ENCODE results near the gene TNFRSF11A. TPM values are rescaled to one million over a fixed set of nuclear protein-coding genes. Genes with fewer than 3 reads are reported as not detected.
A peak's percentile ranks its signal among the peaks of the same experiment; 100 is the strongest.

Gene TNFRSF11A
- total RNA-seq, 4 donors from 2014 or later, result 1.4 to 3.2 (median 1.8) TPM; not detected in 1

- Histone ChIP-seq H3K36me3 (no peaks in the 10 kb centered on the region), H3K4me1 (peaks cover 18 to 33% of the 10 kb centered on the region in 2 donors), H3K9me3 (no peaks in the 10 kb centered on the region), H3K27ac (peak overlapping the region; percentile 84 to 92 (median 92)), H3K4me3 (no peak overlapping the region), H3K27me3 (no peaks in the 10 kb centered on the region)
- no peak for ATAC-seq
- intact Hi-C loops (cut with DNase I; ENCODE audit: low total_unique reads), result loop anchor here (5.0 kb wide), 1 partner anchor 758 kb away; no protein-coding TSS in a partner anchor
- in situ Hi-C loops (cut with MboI; ENCODE audit: low sequenced_read_pairs in 4 of 4), result no loop called here
- DNase-seq, result no peak
- TF ChIP-seq CTCF (IDR thresholded peaks at IDR 0.05 in 4 of 5, conservative IDR thresholded peaks at IDR 0.05 in 1 of 5) (no peak), POLR2A (IDR thresholded peaks at IDR 0.05) (no peak)
Measured at GRCh38 chr18:62434798-62435197, 109.7 kb downstream of the TNFRSF11A start.

DNA sequence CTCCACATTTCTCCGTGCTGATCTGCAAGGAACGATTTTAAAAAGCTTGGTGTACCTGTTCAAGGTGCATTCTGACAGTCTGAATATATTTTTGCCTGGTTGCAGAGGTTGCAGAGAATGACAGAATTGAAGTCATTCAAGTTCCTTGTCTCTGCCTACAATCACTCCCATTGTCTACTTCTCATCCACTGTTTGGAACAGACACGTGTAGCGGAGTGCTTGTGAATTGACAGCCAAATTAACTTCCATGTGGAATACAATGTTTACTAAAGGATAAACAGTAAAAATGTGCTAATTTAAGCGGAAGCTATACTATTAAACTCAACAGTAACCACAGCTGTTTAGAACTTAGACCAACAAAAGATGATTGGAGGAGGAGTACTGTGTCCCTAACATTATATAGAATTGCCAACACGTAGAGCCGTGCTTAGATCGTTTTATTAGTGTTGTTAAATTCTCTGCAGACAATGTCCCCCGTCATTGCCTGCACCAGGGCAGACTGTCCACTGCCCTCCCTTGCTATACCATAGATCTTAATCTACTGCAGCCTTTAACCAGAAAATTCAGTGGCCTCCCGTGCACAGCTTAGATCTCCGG is 110.4 kb downstream of the TNFRSF11A start:
- ATAC-seq (no peak), DNase-seq (no peak)
- H3K9me3 ChIP-seq, result no peaks in the 10 kb centered on the region
- H3K4me3 ChIP-seq, result no peak overlapping the region
- intact Hi-C loops (cut with DNase I; ENCODE audit: low total_unique reads) (loop anchor here (5.0 kb wide), 1 partner anchor 757 kb away; no protein-coding TSS in a partner anchor), in situ Hi-C loops (cut with MboI; ENCODE audit: low sequenced_read_pairs in 4 of 4) (no loop called here)
- H3K36me3 ChIP-seq, result no peaks in the 10 kb centered on the region
- H3K4me1 ChIP-seq, result peaks cover 18 to 33% of the 10 kb centered on the region in 2 donors
- H3K27ac ChIP-seq, result peak overlapping the region; percentile 84 to 92 (median 92)
- TF ChIP-seq CTCF (IDR thresholded peaks at IDR 0.05 in 4 of 5, conservative IDR thresholded peaks at IDR 0.05 in 1 of 5) (no peak), POLR2A (IDR thresholded peaks at IDR 0.05) (no peak)
- H3K27me3 ChIP-seq, result no peaks in the 10 kb centered on the region

DNA sequence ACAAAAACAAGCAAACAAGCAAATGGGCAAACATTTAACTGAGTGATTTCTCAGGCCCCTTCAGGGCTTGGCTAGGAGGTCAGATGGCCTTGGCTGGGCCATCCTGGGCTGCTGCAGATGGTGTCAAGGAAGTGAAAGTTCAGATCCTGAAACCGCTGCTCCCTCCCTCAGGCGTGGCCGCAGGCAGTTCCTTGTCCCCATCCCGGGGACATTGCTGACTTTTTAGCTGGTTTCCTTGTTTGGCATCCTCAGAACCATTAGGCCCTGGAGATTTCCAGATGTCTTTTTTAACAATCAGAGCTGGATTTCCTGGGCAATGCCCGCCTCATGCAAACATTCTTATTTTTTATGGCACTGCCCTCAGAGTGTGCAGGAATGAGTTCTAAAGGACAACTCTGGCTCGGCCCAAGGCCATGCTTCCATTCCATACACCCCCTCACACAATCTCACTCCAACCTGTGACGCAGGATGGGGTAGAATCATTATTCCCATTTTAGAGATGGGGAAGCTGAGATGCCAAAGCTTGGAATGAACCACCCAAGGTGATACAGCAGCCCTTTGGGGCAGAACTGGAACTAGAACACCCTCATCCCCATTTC is 111.6 kb downstream of the TNFRSF11A start:
- ATAC-seq (peak; percentile 2 to 18), DNase-seq (peak in 1 of 2 donors; percentile 66)
- intact Hi-C loops (cut with DNase I; ENCODE audit: low total_unique reads), result loop anchor here (1.0 to 5.0 kb wide), 2 partner anchors 15 to 756 kb away; no protein-coding TSS in a partner anchor
- peaks cover 18 to 33% of the 10 kb centered on the region in 2 donors for H3K4me1 ChIP-seq
- no peak for TF ChIP-seq CTCF (IDR thresholded peaks at IDR 0.05 in 4 of 5, conservative IDR thresholded peaks at IDR 0.05 in 1 of 5)
- no peak for TF ChIP-seq POLR2A (IDR thresholded peaks at IDR 0.05)
- H3K36me3 ChIP-seq, result no peaks in the 10 kb centered on the region
- H3K27me3 ChIP-seq, result no peaks in the 10 kb centered on the region
- peak overlapping the region; percentile 84 to 92 (median 92) for H3K27ac ChIP-seq
- no peaks in the 10 kb centered on the region for H3K9me3 ChIP-seq
- in situ Hi-C loops (cut with MboI; ENCODE audit: low sequenced_read_pairs in 4 of 4), result no loop called here
- H3K4me3 ChIP-seq, result peak overlapping the region in 1 of 4 donors; percentile 47

DNA sequence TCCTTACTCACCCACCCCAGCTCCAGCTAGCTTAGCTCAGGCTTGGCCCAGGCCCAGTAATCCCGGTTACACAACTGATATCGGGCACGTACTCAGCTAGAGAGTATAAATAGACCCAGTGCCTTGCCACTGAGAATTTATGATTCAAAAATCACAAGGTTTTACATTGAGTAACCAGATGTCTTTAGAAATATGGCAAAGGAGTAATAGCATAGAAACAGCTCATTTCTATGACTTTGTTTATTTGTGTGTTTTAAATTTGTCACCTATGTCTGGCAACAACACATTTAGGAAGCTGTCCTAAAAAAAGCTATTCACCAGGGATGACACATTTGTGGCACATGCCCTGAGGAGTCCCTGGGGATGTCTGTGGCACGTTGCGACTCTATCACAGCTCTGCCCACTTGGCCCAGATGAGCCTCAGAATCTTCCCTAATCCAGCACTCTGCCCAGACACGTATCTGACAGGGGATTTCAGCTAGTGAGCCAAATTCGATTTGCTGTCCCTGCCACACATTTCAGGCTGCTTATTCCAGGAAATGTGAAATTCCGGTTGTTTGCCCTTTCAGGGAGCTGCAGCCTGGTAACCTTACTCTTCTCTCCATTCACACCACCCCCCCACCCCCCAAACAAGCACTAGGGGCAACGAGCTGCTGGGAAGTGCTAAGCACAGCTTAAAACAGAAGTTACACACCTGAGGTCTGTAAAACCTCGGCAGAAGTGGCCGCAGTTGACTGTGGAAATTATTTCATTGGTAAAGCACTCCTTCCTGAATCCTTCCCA is 112.3 kb downstream of the TNFRSF11A start:
- Histone ChIP-seq H3K36me3 (no peaks in the 10 kb centered on the region), H3K27ac (peak overlapping the region; percentile 84 to 92 (median 92)), H3K27me3 (no peaks in the 10 kb centered on the region), H3K4me3 (peak overlapping the region; percentile 1 to 47 (median 28)), H3K9me3 (no peaks in the 10 kb centered on the region), H3K4me1 (peaks cover 18 to 33% of the 10 kb centered on the region in 2 donors)
- peak; percentile 90 to 95 for ATAC-seq
- peak; percentile 89 to 96 for DNase-seq
- intact Hi-C loops (cut with DNase I; ENCODE audit: low total_unique reads), result loop anchor here (1.0 to 5.0 kb wide), 2 partner anchors 14 to 755 kb away; no protein-coding TSS in a partner anchor
- TF ChIP-seq CTCF (IDR thresholded peaks at IDR 0.05 in 4 of 5, conservative IDR thresholded peaks at IDR 0.05 in 1 of 5) (no peak), POLR2A (IDR thresholded peaks at IDR 0.05) (peak; percentile 20 to 28)
- in situ Hi-C loops (cut with MboI; ENCODE audit: low sequenced_read_pairs in 4 of 4), result no loop called here

Measured in gastrocnemius medialis (tissue), 4 donors.